ENCODE results near the gene LRMDA.

Gene LRMDA

GRCh38 chr10:76045174-76045573, 613.8 kb downstream of the LRMDA start:
- Histone ChIP-seq H2AFZ (ENCODE audit: low read depth, low read length, severe bottlenecking) (no peak overlapping the region), H3K27me3 (ENCODE audit: low read length) (no peaks in the 10 kb centered on the region), H3K79me2 (ENCODE audit: insufficient read depth, low read length) (no peaks in the 10 kb centered on the region), H3K4me3 (ENCODE audit: insufficient read depth, low read length, poor library complexity, severe bottlenecking) (no peak overlapping the region), H3K9me2 (replicated peaks; ENCODE audit: insufficient read depth, low read length) (no peaks in the 10 kb centered on the region), H3K9me3 (ENCODE audit: insufficient read depth, low read length) (no peaks in the 10 kb centered on the region), H3K4me2 (ENCODE audit: low read depth, low read length, poor library complexity, severe bottlenecking) (no peak overlapping the region), H4K20me1 (ENCODE audit: low read depth, low read length) (no peaks in the 10 kb centered on the region), H3K9ac (ENCODE audit: low read length) (no peak overlapping the region), H3F3A (ENCODE audit: insufficient read depth) (no peaks in the 10 kb centered on the region), H3K27ac (ENCODE audit: low read depth, low read length) (no peak overlapping the region), H3K36me3 (ENCODE audit: low read length) (no peaks in the 10 kb centered on the region)
- TF ChIP-seq CTCF (IDR thresholded peaks at IDR 0.05; ENCODE audit: insufficient read depth, low read length, poor library complexity, severe bottlenecking) (no peak), EZH2phosphoT487 (conservative IDR thresholded peaks at IDR 0.05; ENCODE audit: low read length) (no peak)

- H2AFZ ChIP-seq (ENCODE audit: low read depth, low read length, severe bottlenecking): no peak overlapping the region
- no peaks in the 10 kb centered on the region for H3F3A ChIP-seq (ENCODE audit: insufficient read depth)
Observed at GRCh38 chr10:76047521-76047920, 616.1 kb downstream of the LRMDA start.

GRCh38 chr10:76049581-76050290, 618.3 kb downstream of the LRMDA start:
- H3K9me2 ChIP-seq (replicated peaks; ENCODE audit: insufficient read depth, low read length): no peaks in the 10 kb centered on the region
- H3K9ac ChIP-seq (ENCODE audit: low read length): no peak overlapping the region
- TF ChIP-seq EZH2phosphoT487 (conservative IDR thresholded peaks at IDR 0.05; ENCODE audit: low read length) (no peak), CTCF (IDR thresholded peaks at IDR 0.05; ENCODE audit: insufficient read depth, low read length, poor library complexity, severe bottlenecking) (no peak)
- no peak overlapping the region for H3K4me2 ChIP-seq (ENCODE audit: low read depth, low read length, poor library complexity, severe bottlenecking)
- no peaks in the 10 kb centered on the region for H3F3A ChIP-seq (ENCODE audit: insufficient read depth)
- no peaks in the 10 kb centered on the region for H4K20me1 ChIP-seq (ENCODE audit: low read depth, low read length)
- H2AFZ ChIP-seq (ENCODE audit: low read depth, low read length, severe bottlenecking): no peak overlapping the region
- no peaks in the 10 kb centered on the region for H3K36me3 ChIP-seq (ENCODE audit: low read length)
- no peak overlapping the region for H3K27ac ChIP-seq (ENCODE audit: low read depth, low read length)
- no peaks in the 10 kb centered on the region for H3K9me3 ChIP-seq (ENCODE audit: insufficient read depth, low read length)
- H3K4me3 ChIP-seq (ENCODE audit: insufficient read depth, low read length, poor library complexity, severe bottlenecking): no peak overlapping the region
- no peaks in the 10 kb centered on the region for H3K79me2 ChIP-seq (ENCODE audit: insufficient read depth, low read length)
- H3K27me3 ChIP-seq (ENCODE audit: low read length): no peaks in the 10 kb centered on the region

More at GRCh38 chr10:76047521-76047920, 616.1 kb downstream of the LRMDA start:
- no peaks in the 10 kb centered on the region for H3K36me3 ChIP-seq (ENCODE audit: low read length)
- no peak overlapping the region for H3K9ac ChIP-seq (ENCODE audit: low read length)
- no peaks in the 10 kb centered on the region for H3K9me2 ChIP-seq (replicated peaks; ENCODE audit: insufficient read depth, low read length)
- H3K4me3 ChIP-seq (ENCODE audit: insufficient read depth, low read length, poor library complexity, severe bottlenecking): no peak overlapping the region
- H3K9me3 ChIP-seq (ENCODE audit: insufficient read depth, low read length): no peaks in the 10 kb centered on the region
- no peaks in the 10 kb centered on the region for H4K20me1 ChIP-seq (ENCODE audit: low read depth, low read length)
- TF ChIP-seq CTCF (IDR thresholded peaks at IDR 0.05; ENCODE audit: insufficient read depth, low read length, poor library complexity, severe bottlenecking) (no peak), EZH2phosphoT487 (conservative IDR thresholded peaks at IDR 0.05; ENCODE audit: low read length) (no peak)
- no peaks in the 10 kb centered on the region for H3K79me2 ChIP-seq (ENCODE audit: insufficient read depth, low read length)
- H3K27ac ChIP-seq (ENCODE audit: low read depth, low read length): no peak overlapping the region
- no peaks in the 10 kb centered on the region for H3K27me3 ChIP-seq (ENCODE audit: low read length)
- H3K4me2 ChIP-seq (ENCODE audit: low read depth, low read length, poor library complexity, severe bottlenecking): no peak overlapping the region

Measured in SU-DHL-6 (cell line).